Lung (tissue), 12 donors: ENCODE measurements around the gene TRIP11. TPM values are rescaled to one million over a fixed set of nuclear protein-coding genes. Genes with fewer than 3 reads are reported as not detected.
A peak's percentile ranks its signal among the peaks of the same experiment; 100 is the strongest.

Source experiments
- ATAC-seq: fragments of 200-7000 bp; cut with Tn5 transposase; one replicate; pipeline ENCODE4 v1.9.1; 2020; ENCODE audit warnings: moderate number of reproducible peaks; ENCODE audit not compliant: insufficient read depth, low FRiP score
- DNase-seq, 3 donors: peaks; one replicate each; pipeline ENCODE4 v3.0.0-alpha.2; 2013 to 2017
- H3K27ac ChIP-seq, 2 donors: one replicate each; pipeline ENCODE4 v1.5.1; 2013; ENCODE audit warnings: mild to moderate bottlenecking in 2 of 2, moderate library complexity in 2 of 2, control low read depth in 1 of 2, inconsistent platforms in 1 of 2, low read depth in 1 of 2, low read length in 1 of 2
- H3K27me3 ChIP-seq, 3 donors: one replicate each; pipeline ENCODE4 v1.5.1; 2013; ENCODE audit warnings: low read length in 2 of 3; ENCODE audit not compliant: control insufficient read depth in 3 of 3, insufficient read depth in 3 of 3
- H3K36me3 ChIP-seq, 4 donors: one replicate each; pipeline ENCODE4 v1.5.1; 2013; ENCODE audit warnings: low read length in 4 of 4, mild to moderate bottlenecking in 1 of 4, moderate library complexity in 1 of 4; ENCODE audit not compliant: control insufficient read depth in 4 of 4, insufficient read depth in 4 of 4
- H3K4me1 ChIP-seq, 5 donors: one replicate each; pipeline ENCODE4 v1.5.1; 2013; ENCODE audit warnings: low read length in 5 of 5, mild to moderate bottlenecking in 2 of 5, moderate library complexity in 1 of 5; ENCODE audit not compliant: control insufficient read depth in 5 of 5, insufficient read depth in 5 of 5
- H3K4me3 ChIP-seq: one replicate; pipeline ENCODE4 v1.5.1; 2013; ENCODE audit warnings: mild to moderate bottlenecking, control low read depth, moderate library complexity
- H3K9ac ChIP-seq, 2 donors: one replicate each; pipeline ENCODE4 v1.5.1; 2013; ENCODE audit warnings: low read length in 2 of 2, control low read depth in 1 of 2; ENCODE audit not compliant: insufficient read depth in 1 of 2
- H3K9me3 ChIP-seq, 4 donors: one replicate each; pipeline ENCODE4 v1.5.1; 2013; ENCODE audit warnings: low read length in 3 of 4, mild to moderate bottlenecking in 1 of 4, moderate library complexity in 1 of 4; ENCODE audit not compliant: control insufficient read depth in 4 of 4, insufficient read depth in 3 of 4
- CTCF ChIP-seq: IDR thresholded peaks from 2 replicates; pipeline ENCODE4 v1.5.1; 2012; ENCODE audit warnings: mild to moderate bottlenecking; ENCODE audit errors: control extremely low read depth, extremely low read depth
- WGBS, 2 donors: extraction: QIAGEN DNeasy Blood & Tissue Kit; methylation state at CpG; one replicate each; pipeline ENCODE4 v1.1.7; 2013; 5-methylcytosine and 5-hydroxymethylcytosine counted together
- polyA plus RNA-seq, 2 donors: library from polyadenylated mRNA; stranded (reverse); fragments of 200-250 nt; gene quantifications; one replicate each; pipeline ENCODE4 v1.2.1, GENCODE V29; 2013
- total RNA-seq, 2 donors: library from RNA; depleted of rRNA in 1 of 2; stranded (reverse); fragments of >200 nt in 1 of 2; gene quantifications; one replicate each; pipeline ENCODE4 v1.2.1, GENCODE V29; 2014 to 2021
- donor health status: control.
- donor health status: control.
- donor health status: Bipolar disorder and iron deficiency.
- donor health status: healthy.
- donor health status: DM: yes; HTN: yes; CAD: no.

Gene TRIP11
- total and polyA plus RNA-seq, 4 donors, result 4.0 to 56.4 (median 27.3) TPM

- H3K4me3 ChIP-seq, result no peak overlapping the region
- no peak for DNase-seq
- H3K9ac ChIP-seq, result no peak overlapping the region
- no peak for TF ChIP-seq CTCF
- no peaks in the 10 kb centered on the region for H3K27me3 ChIP-seq
- no peaks in the 10 kb centered on the region for H3K9me3 ChIP-seq
- no peaks in the 10 kb centered on the region for H3K4me1 ChIP-seq
- no peak for ATAC-seq
- H3K36me3 ChIP-seq, result peaks cover 0 to 9% (median 5%) of the 10 kb centered on the region in 4 donors
- 84% methylated on average over 8 of the region's 8 CpGs for WGBS, 2 donors
- H3K27ac ChIP-seq, result no peak overlapping the region
Observed at GRCh38 chr14:91934554-91935285, 105.1 kb downstream of the TRIP11 start.

- Histone ChIP-seq H3K9me3 (no peaks in the 10 kb centered on the region), H3K27me3 (no peaks in the 10 kb centered on the region), H3K27ac (no peak overlapping the region), H3K36me3 (peaks cover 0 to 5% (median 4%) of the 10 kb centered on the region in 4 donors), H3K9ac (no peak overlapping the region), H3K4me3 (no peak overlapping the region), H3K4me1 (no peaks in the 10 kb centered on the region)
- no peak for DNase-seq
- no peak for TF ChIP-seq CTCF
- WGBS, 2 donors, result 95 to 96% methylated on average over 11 of the region's 11 CpGs
- ATAC-seq, result no peak
Observed at GRCh38 chr14:91931478-91932088, 108.3 kb downstream of the TRIP11 start.

GRCh38 chr14:91929700-91930099 is 110.2 kb downstream of the TRIP11 start:
- TF ChIP-seq CTCF, result no peak
- Histone ChIP-seq H3K4me1 (peaks cover 0 to 16% (median 5%) of the 10 kb centered on the region in 5 donors), H3K27me3 (no peaks in the 10 kb centered on the region), H3K27ac (no peak overlapping the region), H3K4me3 (no peak overlapping the region), H3K36me3 (peaks cover 0 to 3% (median 1%) of the 10 kb centered on the region in 4 donors), H3K9ac (no peak overlapping the region), H3K9me3 (no peaks in the 10 kb centered on the region)
- no peak for ATAC-seq
- 76 to 78% methylated on average over 3 of the region's 3 CpGs for WGBS, 2 donors
- peak in 1 of 3 donors; percentile 20 for DNase-seq
